WTC11 (cell line): ENCODE measurements around the gene SMIM38. TPM values are rescaled to one million over a fixed set of nuclear protein-coding genes. Genes with fewer than 3 reads are reported as not detected.

Experiments
- ATAC-seq: fragments of 200-7000 bp; cut with Tn5 transposase; 2 replicates; pipeline ENCODE4 v1.10.0; 2021; ENCODE audit warnings: mild to moderate bottlenecking, moderate library complexity
- CTCF ChIA-PET: fragments of 300-600 bp; sonication (Branson Sonifier 250); formaldehyde crosslinking; loops from one replicate; lab custom pipeline; 2021; ENCODE audit warnings: antibody characterized with exemption; lab: Charles Lee
- POLR2A ChIA-PET: fragments of 350-600 bp; sonication (Branson Sonifier 250); formaldehyde crosslinking; loops from one replicate; lab custom pipeline; 2021; ENCODE audit warnings: antibody characterized with exemption; lab: Charles Lee
- DNase-seq: peaks from one replicate; pipeline ENCODE4 v3.0.0; 2021; ENCODE audit warnings: low spot score
- H3K27ac Mint-ChIP-seq: 2 replicates; pipeline ENCODE4 v1.8.0; 2021; ENCODE audit warnings: mixed read lengths
- H3K27me3 Mint-ChIP-seq: 2 replicates; pipeline ENCODE4 v1.8.0; 2021; ENCODE audit warnings: low read depth, mild to moderate bottlenecking, moderate library complexity, mixed read lengths
- H3K36me3 Mint-ChIP-seq: 2 replicates; pipeline ENCODE4 v1.8.0; 2021; ENCODE audit warnings: mixed read lengths
- H3K4me1 Mint-ChIP-seq: 2 replicates; pipeline ENCODE4 v1.8.0; 2022; ENCODE audit warnings: mixed read lengths
- H3K4me3 Mint-ChIP-seq: 2 replicates; pipeline ENCODE4 v1.8.0; 2021; ENCODE audit warnings: mild to moderate bottlenecking, moderate library complexity, mixed read lengths
- H3K9me3 Mint-ChIP-seq: 2 replicates; pipeline ENCODE4 v1.8.0; 2021; ENCODE audit warnings: mixed read lengths
- CBFB ChIP-seq: sonication (generic); formaldehyde crosslinking; IDR thresholded peaks from 2 replicates; pipeline ENCODE4 v1.8.1; 2022; ENCODE audit warnings: mild to moderate bottlenecking, low read depth, missing genetic modification reagents
- CREM ChIP-seq: sonication (generic); formaldehyde crosslinking; IDR thresholded peaks from 2 replicates; pipeline ENCODE4 v1.8.1; 2022; ENCODE audit warnings: mild to moderate bottlenecking, missing genetic modification reagents, moderate library complexity
- E2F4 ChIP-seq: sonication (generic); formaldehyde crosslinking; IDR thresholded peaks from 2 replicates; pipeline ENCODE4 v1.8.1; 2022; ENCODE audit warnings: low read depth, mild to moderate bottlenecking, moderate library complexity, missing genetic modification reagents, borderline replicate concordance
- ELF4 ChIP-seq: sonication (generic); formaldehyde crosslinking; IDR thresholded peaks from 2 replicates; pipeline ENCODE4 v1.8.1; 2022; ENCODE audit warnings: low read depth, mild to moderate bottlenecking, moderate library complexity, missing genetic modification reagents
- GTF2I ChIP-seq: fragments of 250-450 bp; sonication (Bioruptor Pico); conservative IDR thresholded peaks from 2 replicates; pipeline ENCODE4 v1.4.0; 2021; ENCODE audit warnings: mild to moderate bottlenecking
- HMGXB4 ChIP-seq: sonication (generic); formaldehyde crosslinking; IDR thresholded peaks from 2 replicates; pipeline ENCODE4 v1.8.1; 2023; ENCODE audit warnings: mild to moderate bottlenecking, moderate library complexity, missing genetic modification reagents
- MYBL2 ChIP-seq: sonication (generic); formaldehyde crosslinking; IDR thresholded peaks from 2 replicates; pipeline ENCODE4 v1.8.1; 2023; ENCODE audit warnings: mild to moderate bottlenecking, moderate library complexity, missing genetic modification reagents
- RELA ChIP-seq: sonication (generic); formaldehyde crosslinking; IDR thresholded peaks from 2 replicates; pipeline ENCODE4 v1.8.1; 2022; ENCODE audit warnings: missing genetic modification reagents, mild to moderate bottlenecking, borderline replicate concordance
- RORB ChIP-seq: fragments of 250-450 bp; sonication (Bioruptor Pico); IDR thresholded peaks from 2 replicates; pipeline ENCODE4 v1.9.0; 2021; ENCODE audit warnings: mild to moderate bottlenecking
- TCF7 ChIP-seq: sonication (generic); formaldehyde crosslinking; IDR thresholded peaks from 2 replicates; pipeline ENCODE4 v1.8.0; 2022; ENCODE audit warnings: mild to moderate bottlenecking, low read depth, missing genetic modification reagents, moderate library complexity
- TEAD4 ChIP-seq: sonication (generic); formaldehyde crosslinking; IDR thresholded peaks from 2 replicates; pipeline ENCODE4 v1.8.0; 2022; ENCODE audit warnings: mild to moderate bottlenecking, missing genetic modification reagents
- ZNF121 ChIP-seq: sonication (generic); formaldehyde crosslinking; IDR thresholded peaks from 2 replicates; pipeline ENCODE4 v1.8.0; 2023; ENCODE audit warnings: missing genetic modification reagents
- ZNF219 ChIP-seq: sonication (generic); formaldehyde crosslinking; IDR thresholded peaks from 2 replicates; pipeline ENCODE4 v1.8.0; 2023; ENCODE audit warnings: missing genetic modification reagents, mild to moderate bottlenecking, borderline replicate concordance
- ZNF423 ChIP-seq: fragments of 250-450 bp; sonication (Bioruptor Pico); IDR thresholded peaks from 2 replicates; pipeline ENCODE4 v2.1.2; 2022; ENCODE audit warnings: mild to moderate bottlenecking, moderate library complexity
- total RNA-seq: library from RNA; stranded (reverse); gene quantifications from 3 replicates; pipeline ENCODE4 v1.2.3, GENCODE V29; 2021
- TF ChIP-seq, protein P1 (sequence below): sonication (generic); formaldehyde crosslinking; IDR thresholded peaks from 2 replicates; pipeline ENCODE4 v1.8.0; 2022; ENCODE audit warnings: missing genetic modification reagents
- TF ChIP-seq, protein P2 (sequence below): sonication (generic); formaldehyde crosslinking; conservative IDR thresholded peaks from 2 replicates; pipeline ENCODE4 v1.8.1; 2022; ENCODE audit warnings: mild to moderate bottlenecking, missing genetic modification reagents
- TF ChIP-seq, protein P3 (sequence below): sonication (generic); formaldehyde crosslinking; IDR thresholded peaks from 2 replicates; pipeline ENCODE4 v1.8.1; 2023; ENCODE audit warnings: mild to moderate bottlenecking, missing genetic modification reagents

Gene SMIM38
- total RNA-seq, 1 experiment from 2014 or later, result 0.39 TPM

DNA sequence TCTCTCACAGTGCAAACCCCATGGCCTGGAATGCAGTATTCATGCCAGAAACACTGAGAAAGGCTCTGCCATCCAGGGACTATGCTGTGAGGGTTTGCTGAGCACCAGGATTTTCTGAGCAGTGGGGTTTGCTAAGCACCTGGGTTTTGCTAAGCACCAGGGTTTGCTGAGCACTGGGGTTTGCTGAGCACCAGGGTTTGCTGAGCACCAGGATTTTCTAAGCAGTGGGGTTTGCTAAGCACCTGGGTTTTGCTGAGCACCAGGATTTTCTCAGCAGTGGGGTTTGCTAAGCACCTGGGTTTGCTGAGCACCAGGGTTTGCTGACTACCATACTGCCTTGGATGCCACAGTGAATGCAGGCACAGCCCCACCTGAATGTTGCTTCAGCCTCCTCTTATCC lies 48.3 kb upstream of the SMIM38 start:
- DNase-seq, result no peak
- ATAC-seq, result no peak
- Mint-ChIP-seq H3K4me3 (no peak overlapping the region), H3K9me3 (peaks cover 34% of the 10 kb centered on the region), H3K27me3 (peaks cover 3% of the 10 kb centered on the region), H3K27ac (no peak overlapping the region), H3K36me3 (peaks cover 26% of the 10 kb centered on the region), H3K4me1 (no peaks in the 10 kb centered on the region)
- CTCF ChIA-PET, result interaction anchor here (1.3 to 3.2 kb wide), 2 partner anchors 24 to 552 kb away, joined by 3 to 15 read pairs; no protein-coding TSS in a partner anchor
- no peak for TF ChIP-seq HMGXB4
- TF ChIP-seq ZNF121 (CRISPR knock-in tag), result no peak
- TF ChIP-seq ZNF219, result no peak
- POLR2A ChIA-PET, result no interaction called here

- ChIA-PET CTCF (interaction anchor here (3.2 kb wide), 1 partner anchor 24 kb away, joined by 15 read pairs; no protein-coding TSS in a partner anchor), POLR2A (no interaction called here)
- Mint-ChIP-seq H3K4me3 (no peak overlapping the region), H3K9me3 (peaks cover 34% of the 10 kb centered on the region), H3K27me3 (peaks cover 3% of the 10 kb centered on the region), H3K27ac (no peak overlapping the region), H3K36me3 (peaks cover 26% of the 10 kb centered on the region), H3K4me1 (no peaks in the 10 kb centered on the region)
- ATAC-seq (no peak), DNase-seq (no peak)
- TF ChIP-seq MYBL2 (CRISPR knock-in tag), result no peak
- no peak for TF ChIP-seq GTF2I (CRISPR knock-in tag)
- TF ChIP-seq TEAD4 (CRISPR knock-in tag), result no peak
- no peak for TF ChIP-seq RELA (CRISPR knock-in tag)
- TF ChIP-seq, protein P1, sequence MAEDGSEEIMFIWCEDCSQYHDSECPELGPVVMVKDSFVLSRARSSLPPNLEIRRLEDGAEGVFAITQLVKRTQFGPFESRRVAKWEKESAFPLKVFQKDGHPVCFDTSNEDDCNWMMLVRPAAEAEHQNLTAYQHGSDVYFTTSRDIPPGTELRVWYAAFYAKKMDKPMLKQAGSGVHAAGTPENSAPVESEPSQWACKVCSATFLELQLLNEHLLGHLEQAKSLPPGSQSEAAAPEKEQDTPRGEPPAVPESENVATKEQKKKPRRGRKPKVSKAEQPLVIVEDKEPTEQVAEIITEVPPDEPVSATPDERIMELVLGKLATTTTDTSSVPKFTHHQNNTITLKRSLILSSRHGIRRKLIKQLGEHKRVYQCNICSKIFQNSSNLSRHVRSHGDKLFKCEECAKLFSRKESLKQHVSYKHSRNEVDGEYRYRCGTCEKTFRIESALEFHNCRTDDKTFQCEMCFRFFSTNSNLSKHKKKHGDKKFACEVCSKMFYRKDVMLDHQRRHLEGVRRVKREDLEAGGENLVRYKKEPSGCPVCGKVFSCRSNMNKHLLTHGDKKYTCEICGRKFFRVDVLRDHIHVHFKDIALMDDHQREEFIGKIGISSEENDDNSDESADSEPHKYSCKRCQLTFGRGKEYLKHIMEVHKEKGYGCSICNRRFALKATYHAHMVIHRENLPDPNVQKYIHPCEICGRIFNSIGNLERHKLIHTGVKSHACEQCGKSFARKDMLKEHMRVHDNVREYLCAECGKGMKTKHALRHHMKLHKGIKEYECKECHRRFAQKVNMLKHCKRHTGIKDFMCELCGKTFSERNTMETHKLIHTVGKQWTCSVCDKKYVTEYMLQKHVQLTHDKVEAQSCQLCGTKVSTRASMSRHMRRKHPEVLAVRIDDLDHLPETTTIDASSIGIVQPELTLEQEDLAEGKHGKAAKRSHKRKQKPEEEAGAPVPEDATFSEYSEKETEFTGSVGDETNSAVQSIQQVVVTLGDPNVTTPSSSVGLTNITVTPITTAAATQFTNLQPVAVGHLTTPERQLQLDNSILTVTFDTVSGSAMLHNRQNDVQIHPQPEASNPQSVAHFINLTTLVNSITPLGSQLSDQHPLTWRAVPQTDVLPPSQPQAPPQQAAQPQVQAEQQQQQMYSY (CRISPR knock-in tag), result no peak
- TF ChIP-seq, protein P2, sequence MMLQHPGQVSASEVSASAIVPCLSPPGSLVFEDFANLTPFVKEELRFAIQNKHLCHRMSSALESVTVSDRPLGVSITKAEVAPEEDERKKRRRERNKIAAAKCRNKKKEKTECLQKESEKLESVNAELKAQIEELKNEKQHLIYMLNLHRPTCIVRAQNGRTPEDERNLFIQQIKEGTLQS (CRISPR knock-in tag), result no peak
- TF ChIP-seq ZNF423 (CRISPR knock-in tag), result no peak
- TF ChIP-seq CREM (CRISPR knock-in tag), result no peak
- TF ChIP-seq RORB (CRISPR knock-in tag), result no peak
- no peak for TF ChIP-seq ELF4 (CRISPR knock-in tag)
- TF ChIP-seq TCF7, result no peak
- TF ChIP-seq, protein P3, sequence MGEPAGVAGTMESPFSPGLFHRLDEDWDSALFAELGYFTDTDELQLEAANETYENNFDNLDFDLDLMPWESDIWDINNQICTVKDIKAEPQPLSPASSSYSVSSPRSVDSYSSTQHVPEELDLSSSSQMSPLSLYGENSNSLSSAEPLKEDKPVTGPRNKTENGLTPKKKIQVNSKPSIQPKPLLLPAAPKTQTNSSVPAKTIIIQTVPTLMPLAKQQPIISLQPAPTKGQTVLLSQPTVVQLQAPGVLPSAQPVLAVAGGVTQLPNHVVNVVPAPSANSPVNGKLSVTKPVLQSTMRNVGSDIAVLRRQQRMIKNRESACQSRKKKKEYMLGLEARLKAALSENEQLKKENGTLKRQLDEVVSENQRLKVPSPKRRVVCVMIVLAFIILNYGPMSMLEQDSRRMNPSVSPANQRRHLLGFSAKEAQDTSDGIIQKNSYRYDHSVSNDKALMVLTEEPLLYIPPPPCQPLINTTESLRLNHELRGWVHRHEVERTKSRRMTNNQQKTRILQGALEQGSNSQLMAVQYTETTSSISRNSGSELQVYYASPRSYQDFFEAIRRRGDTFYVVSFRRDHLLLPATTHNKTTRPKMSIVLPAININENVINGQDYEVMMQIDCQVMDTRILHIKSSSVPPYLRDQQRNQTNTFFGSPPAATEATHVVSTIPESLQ, result no peak
- no peak for TF ChIP-seq E2F4 (CRISPR knock-in tag)
- no peak for TF ChIP-seq CBFB
Measured at GRCh38 chr11:69108030-69108429, 47.7 kb upstream of the SMIM38 start.
